GM23338 (cell line): ENCODE measurements around the gene CPEB3. TPM values are rescaled to one million over a fixed set of nuclear protein-coding genes. Genes with fewer than 3 reads are reported as not detected.

Experiments used
- ATAC-seq: fragments of 200-7000 bp; cut with Tn5 transposase; 3 replicates; pipeline ENCODE4 v1.9.1; 2020
- DNase-seq: peaks from one replicate; pipeline ENCODE4 v3.0.0-alpha.2; 2015; ENCODE audit warnings: low spot score
- H2AFZ ChIP-seq: fragments of 200-600 bp; sonication (generic); 2 replicates; pipeline ENCODE4 v1.8.0; 2016; ENCODE audit warnings: antibody characterized with exemption, mild to moderate bottlenecking, moderate library complexity
- H3F3A ChIP-seq: fragments of 200-600 bp; sonication (generic); replicated peaks from 2 replicates; pipeline ENCODE4 v1.8.0; 2017; ENCODE audit warnings: antibody characterized with exemption, mixed run types, low read depth
- H3K27ac ChIP-seq: fragments of 200-600 bp; sonication (generic); 2 replicates; pipeline ENCODE4 v1.6.1; 2016; ENCODE audit warnings: low read depth
- H3K27me3 ChIP-seq: fragments of 200-600 bp; sonication (generic); 2 replicates; pipeline ENCODE4 v1.8.0; 2016; ENCODE audit warnings: mild to moderate bottlenecking, mixed run types, moderate library complexity; ENCODE audit not compliant: insufficient read depth
- H3K36me3 ChIP-seq: fragments of 200-600 bp; sonication (generic); 2 replicates; pipeline ENCODE4 v1.8.0; 2016; ENCODE audit warnings: mild to moderate bottlenecking; ENCODE audit not compliant: insufficient read depth
- H3K4me1 ChIP-seq: fragments of 200-600 bp; sonication (generic); 2 replicates; pipeline ENCODE4 v1.8.0; 2016; ENCODE audit warnings: mild to moderate bottlenecking, moderate library complexity; ENCODE audit not compliant: insufficient read depth
- H3K4me2 ChIP-seq: fragments of 200-600 bp; sonication (generic); 2 replicates; pipeline ENCODE4 v1.7.1; 2017; ENCODE audit warnings: mixed run types
- H3K4me3 ChIP-seq: fragments of 200-600 bp; sonication (generic); 2 replicates; pipeline ENCODE4 v1.6.1; 2016; ENCODE audit warnings: mixed run types
- H3K79me2 ChIP-seq: fragments of 200-600 bp; sonication (generic); replicated peaks from 2 replicates; pipeline ENCODE4 v1.8.0; 2017; ENCODE audit warnings: mild to moderate bottlenecking; ENCODE audit not compliant: insufficient read depth
- H3K9me2 ChIP-seq: fragments of 200-600 bp; sonication (generic); 2 replicates; pipeline ENCODE4 v1.8.0; 2017; ENCODE audit not compliant: insufficient read depth
- H4K20me1 ChIP-seq: fragments of 200-600 bp; sonication (generic); replicated peaks from 2 replicates; pipeline ENCODE4 v1.8.0; 2017; ENCODE audit warnings: mild to moderate bottlenecking; ENCODE audit not compliant: insufficient read depth
- H3K27ac Mint-ChIP-seq: 2 replicates; pipeline ENCODE4 v1.8.0; 2020; ENCODE audit warnings: inconsistent platforms, mild to moderate bottlenecking, moderate library complexity, mixed read lengths
- H3K27me3 Mint-ChIP-seq: 3 replicates; pipeline ENCODE4 v1.8.0; 2022; ENCODE audit warnings: low read depth, mild to moderate bottlenecking, moderate library complexity, mixed read lengths, inconsistent platforms; ENCODE audit not compliant: insufficient read depth, poor library complexity
- H3K36me3 Mint-ChIP-seq: 3 replicates; pipeline ENCODE4 v1.8.0; 2021; ENCODE audit warnings: low read depth, mild to moderate bottlenecking, inconsistent platforms, moderate library complexity, mixed read lengths
- H3K4me1 Mint-ChIP-seq: 3 replicates; pipeline ENCODE4 v1.8.0; 2020; ENCODE audit warnings: mild to moderate bottlenecking, inconsistent platforms, mixed read lengths
- H3K4me3 Mint-ChIP-seq: 3 replicates; pipeline ENCODE4 v1.8.0; 2021; ENCODE audit warnings: moderate library complexity, mild to moderate bottlenecking, inconsistent platforms, mixed read lengths
- H3K9me3 Mint-ChIP-seq: 3 replicates; pipeline ENCODE4 v1.8.0; 2020; ENCODE audit warnings: moderate library complexity, mild to moderate bottlenecking, inconsistent platforms, mixed read lengths
- CREB1 ChIP-seq: fragments of 250-450 bp; sonication (Bioruptor Pico); IDR thresholded peaks from 2 replicates; pipeline ENCODE4 v1.5.0; 2020; ENCODE audit warnings: low read depth, mild to moderate bottlenecking, moderate library complexity
- CTCF ChIP-seq, 2 experiments: fragments of 200-600 bp in 1 of 2; sonication (generic) in 1 of 2; conservative IDR thresholded peaks; 2 replicates each; pipeline versions ENCODE4 v1.5.1 to v1.6.1; 2016 to 2017; ENCODE audit warnings: antibody characterized with exemption in 2 of 2, low read depth in 2 of 2, mild to moderate bottlenecking in 2 of 2, moderate library complexity in 1 of 2
- ETS1 ChIP-seq: IDR thresholded peaks from 2 replicates; pipeline ENCODE4 v1.6.1; 2016; ENCODE audit warnings: antibody characterized with exemption
- EZH2 ChIP-seq: fragments of 200-600 bp; sonication (generic); IDR thresholded peaks from one replicate; pipeline ENCODE4 v1.8.0; 2017; ENCODE audit warnings: antibody characterized with exemption, mild to moderate bottlenecking, low read depth; ENCODE audit not compliant: unreplicated experiment
- EZH2phosphoT487 ChIP-seq: fragments of 200-600 bp; sonication (generic); IDR thresholded peaks from one replicate; pipeline ENCODE4 v1.8.1; 2018; ENCODE audit warnings: antibody characterized with exemption; ENCODE audit not compliant: unreplicated experiment
- JUNB ChIP-seq: IDR thresholded peaks from one replicate; pipeline ENCODE4 v1.6.1; 2016; ENCODE audit warnings: antibody characterized with exemption; ENCODE audit not compliant: unreplicated experiment
- NANOG ChIP-seq: IDR thresholded peaks from 2 replicates; pipeline ENCODE4 v1.6.1; 2016; ENCODE audit warnings: antibody characterized with exemption, borderline replicate concordance
- POLR2AphosphoS5 ChIP-seq: IDR thresholded peaks from 2 replicates; pipeline ENCODE4 v1.6.1; 2016; ENCODE audit warnings: antibody characterized with exemption, low read depth
- REST ChIP-seq: IDR thresholded peaks from one replicate; pipeline ENCODE4 v1.6.1; 2018; ENCODE audit warnings: antibody characterized with exemption; ENCODE audit not compliant: unreplicated experiment
- STAT1 ChIP-seq: IDR thresholded peaks from one replicate; pipeline ENCODE4 v1.6.1; 2016; ENCODE audit warnings: antibody characterized with exemption; ENCODE audit not compliant: unreplicated experiment
- ZNF114 ChIP-seq: fragments of 250-450 bp; sonication (Bioruptor Pico); IDR thresholded peaks from 2 replicates; pipeline ENCODE4 v1.5.0; 2020; ENCODE audit warnings: mild to moderate bottlenecking, moderate library complexity
- ZNF331 ChIP-seq: fragments of 250-450 bp; sonication (Bioruptor Pico); IDR thresholded peaks from 2 replicates; pipeline ENCODE4 v1.5.0; 2020; ENCODE audit warnings: low read depth, mild to moderate bottlenecking, moderate library complexity
- polyA plus RNA-seq: library from polyadenylated mRNA; unstranded; fragments of >200 nt; fragmentation: Nextera tagmentation; extraction: Ambion mirVana; gene quantifications from 2 replicates; pipeline ENCODE4 v1.2.1, GENCODE V29; 2016
- total RNA-seq: library from RNA; depleted of rRNA; stranded (reverse); fragments of >200 nt; shearing (Covaris generic); gene quantifications from 2 replicates; pipeline ENCODE4 v1.2.3, GENCODE V29; 2014
- TF ChIP-seq, protein P1 (sequence below): fragments of 250-450 bp; sonication (Bioruptor Pico); IDR thresholded peaks from 2 replicates; pipeline ENCODE4 v1.5.0; 2020; ENCODE audit warnings: mild to moderate bottlenecking, moderate library complexity

CPEB3 gene
- total and polyA plus RNA-seq, 2 experiments from 2014 or later: 0.74 to 1.9 TPM

DNA sequence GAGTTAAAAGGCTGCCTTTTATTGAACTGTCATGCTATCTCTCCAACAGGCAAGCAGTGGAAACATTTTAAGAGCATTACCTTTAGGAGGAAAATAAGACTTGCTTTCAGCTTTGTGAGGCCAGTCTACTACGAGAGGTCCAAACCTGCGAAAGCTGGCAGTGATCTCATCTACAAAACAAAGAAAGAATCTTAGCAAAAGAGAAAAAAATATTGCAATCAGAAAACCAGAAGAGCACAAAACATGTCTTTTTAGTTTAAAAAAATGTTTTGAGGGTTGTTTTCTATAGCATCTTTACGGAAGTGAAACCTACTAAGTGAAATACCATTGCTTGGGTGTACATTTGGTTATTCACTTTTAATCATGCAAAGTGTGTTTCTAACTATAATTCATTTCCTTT lies 147.9 kb downstream of the CPEB3 start:
- DNase-seq (no peak), ATAC-seq (no peak)
- Histone ChIP-seq H3K4me3 (no peak overlapping the region), H3F3A (no peaks in the 10 kb centered on the region), H4K20me1 (no peaks in the 10 kb centered on the region), H3K36me3 (no peaks in the 10 kb centered on the region), H3K4me1 (no peaks in the 10 kb centered on the region), H3K9me2 (no peaks in the 10 kb centered on the region), H3K27ac (no peak overlapping the region), H3K4me2 (no peak overlapping the region), H3K79me2 (no peaks in the 10 kb centered on the region), H2AFZ (no peak overlapping the region), H3K27me3 (no peaks in the 10 kb centered on the region)
- Mint-ChIP-seq H3K9me3 (peaks cover 7% of the 10 kb centered on the region; the same call in 2 of the 3 replicates), H3K27me3 (no peaks in the 10 kb centered on the region), H3K36me3 (no peaks in the 10 kb centered on the region; the same call in 2 of the 3 replicates), H3K27ac (no peak overlapping the region), H3K4me1 (no peaks in the 10 kb centered on the region), H3K4me3 (no peak overlapping the region)
- no peak for TF ChIP-seq REST
- no peak for TF ChIP-seq ETS1
- no peak for TF ChIP-seq ZNF114 (CRISPR knock-in tag)
- no peak for TF ChIP-seq CTCF (conservative IDR thresholded peaks at IDR 0.05; ENCODE audit: low read depth in 2 of 2)
- no peak for TF ChIP-seq EZH2phosphoT487
- no peak for TF ChIP-seq STAT1
- TF ChIP-seq CREB1: no peak
- no peak for TF ChIP-seq JUNB
- TF ChIP-seq ZNF331 (CRISPR knock-in tag): no peak
- TF ChIP-seq, protein P1, sequence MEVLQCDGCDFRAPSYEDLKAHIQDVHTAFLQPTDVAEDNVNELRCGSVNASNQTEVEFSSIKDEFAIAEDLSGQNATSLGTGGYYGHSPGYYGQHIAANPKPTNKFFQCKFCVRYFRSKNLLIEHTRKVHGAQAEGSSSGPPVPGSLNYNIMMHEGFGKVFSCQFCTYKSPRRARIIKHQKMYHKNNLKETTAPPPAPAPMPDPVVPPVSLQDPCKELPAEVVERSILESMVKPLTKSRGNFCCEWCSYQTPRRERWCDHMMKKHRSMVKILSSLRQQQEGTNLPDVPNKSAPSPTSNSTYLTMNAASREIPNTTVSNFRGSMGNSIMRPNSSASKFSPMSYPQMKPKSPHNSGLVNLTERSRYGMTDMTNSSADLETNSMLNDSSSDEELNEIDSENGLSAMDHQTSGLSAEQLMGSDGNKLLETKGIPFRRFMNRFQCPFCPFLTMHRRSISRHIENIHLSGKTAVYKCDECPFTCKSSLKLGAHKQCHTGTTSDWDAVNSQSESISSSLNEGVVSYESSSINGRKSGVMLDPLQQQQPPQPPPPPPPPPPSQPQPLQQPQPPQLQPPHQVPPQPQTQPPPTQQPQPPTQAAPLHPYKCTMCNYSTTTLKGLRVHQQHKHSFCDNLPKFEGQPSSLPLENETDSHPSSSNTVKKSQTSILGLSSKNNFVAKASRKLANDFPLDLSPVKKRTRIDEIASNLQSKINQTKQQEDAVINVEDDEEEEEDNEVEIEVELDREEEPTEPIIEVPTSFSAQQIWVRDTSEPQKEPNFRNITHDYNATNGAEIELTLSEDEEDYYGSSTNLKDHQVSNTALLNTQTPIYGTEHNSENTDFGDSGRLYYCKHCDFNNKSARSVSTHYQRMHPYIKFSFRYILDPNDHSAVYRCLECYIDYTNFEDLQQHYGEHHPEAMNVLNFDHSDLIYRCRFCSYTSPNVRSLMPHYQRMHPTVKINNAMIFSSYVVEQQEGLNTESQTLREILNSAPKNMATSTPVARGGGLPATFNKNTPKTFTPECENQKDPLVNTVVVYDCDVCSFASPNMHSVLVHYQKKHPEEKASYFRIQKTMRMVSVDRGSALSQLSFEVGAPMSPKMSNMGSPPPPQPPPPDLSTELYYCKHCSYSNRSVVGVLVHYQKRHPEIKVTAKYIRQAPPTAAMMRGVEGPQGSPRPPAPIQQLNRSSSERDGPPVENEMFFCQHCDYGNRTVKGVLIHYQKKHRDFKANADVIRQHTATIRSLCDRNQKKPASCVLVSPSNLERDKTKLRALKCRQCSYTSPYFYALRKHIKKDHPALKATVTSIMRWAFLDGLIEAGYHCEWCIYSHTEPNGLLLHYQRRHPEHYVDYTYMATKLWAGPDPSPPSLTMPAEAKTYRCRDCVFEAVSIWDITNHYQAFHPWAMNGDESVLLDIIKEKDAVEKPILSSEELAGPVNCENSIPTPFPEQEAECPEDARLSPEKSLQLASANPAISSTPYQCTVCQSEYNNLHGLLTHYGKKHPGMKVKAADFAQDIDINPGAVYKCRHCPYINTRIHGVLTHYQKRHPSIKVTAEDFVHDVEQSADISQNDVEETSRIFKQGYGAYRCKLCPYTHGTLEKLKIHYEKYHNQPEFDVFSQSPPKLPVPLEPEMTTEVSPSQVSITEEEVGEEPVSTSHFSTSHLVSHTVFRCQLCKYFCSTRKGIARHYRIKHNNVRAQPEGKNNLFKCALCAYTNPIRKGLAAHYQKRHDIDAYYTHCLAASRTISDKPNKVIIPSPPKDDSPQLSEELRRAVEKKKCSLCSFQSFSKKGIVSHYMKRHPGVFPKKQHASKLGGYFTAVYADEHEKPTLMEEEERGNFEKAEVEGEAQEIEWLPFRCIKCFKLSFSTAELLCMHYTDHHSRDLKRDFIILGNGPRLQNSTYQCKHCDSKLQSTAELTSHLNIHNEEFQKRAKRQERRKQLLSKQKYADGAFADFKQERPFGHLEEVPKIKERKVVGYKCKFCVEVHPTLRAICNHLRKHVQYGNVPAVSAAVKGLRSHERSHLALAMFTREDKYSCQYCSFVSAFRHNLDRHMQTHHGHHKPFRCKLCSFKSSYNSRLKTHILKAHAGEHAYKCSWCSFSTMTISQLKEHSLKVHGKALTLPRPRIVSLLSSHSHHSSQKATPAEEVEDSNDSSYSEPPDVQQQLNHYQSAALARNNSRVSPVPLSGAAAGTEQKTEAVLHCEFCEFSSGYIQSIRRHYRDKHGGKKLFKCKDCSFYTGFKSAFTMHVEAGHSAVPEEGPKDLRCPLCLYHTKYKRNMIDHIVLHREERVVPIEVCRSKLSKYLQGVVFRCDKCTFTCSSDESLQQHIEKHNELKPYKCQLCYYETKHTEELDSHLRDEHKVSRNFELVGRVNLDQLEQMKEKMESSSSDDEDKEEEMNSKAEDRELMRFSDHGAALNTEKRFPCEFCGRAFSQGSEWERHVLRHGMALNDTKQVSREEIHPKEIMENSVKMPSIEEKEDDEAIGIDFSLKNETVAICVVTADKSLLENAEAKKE: no peak
- TF ChIP-seq EZH2: no peak
- TF ChIP-seq NANOG: no peak
- no peak for TF ChIP-seq POLR2AphosphoS5
